HFFc6 (cell line): Measurements from ENCODE around the gene DSTYK. TPM values are rescaled to one million over a fixed set of nuclear protein-coding genes. Genes with fewer than 3 reads are reported as not detected.

Experiments used
- DNase-seq: peaks from one replicate; pipeline ENCODE4 v3.0.0-alpha.2; 2018
- H3K27ac Mint-ChIP-seq: 2 replicates; pipeline ENCODE4 v1.8.0; 2020; ENCODE audit warnings: mild to moderate bottlenecking, mixed read lengths
- H3K27me3 Mint-ChIP-seq: 2 replicates; pipeline ENCODE4 v1.8.0; 2021; ENCODE audit warnings: mild to moderate bottlenecking, moderate library complexity, mixed read lengths; ENCODE audit not compliant: insufficient read depth
- H3K36me3 Mint-ChIP-seq: 2 replicates; pipeline ENCODE4 v1.8.0; 2021; ENCODE audit warnings: low read depth, mixed read lengths
- H3K4me1 Mint-ChIP-seq: 2 replicates; pipeline ENCODE4 v1.8.0; 2020; ENCODE audit warnings: low read depth, mixed read lengths
- H3K4me3 Mint-ChIP-seq: 2 replicates; pipeline ENCODE4 v1.8.0; 2020; ENCODE audit warnings: mild to moderate bottlenecking, moderate library complexity, mixed read lengths
- H3K9me3 Mint-ChIP-seq: 2 replicates; pipeline ENCODE4 v1.8.0; 2020; ENCODE audit warnings: mild to moderate bottlenecking, mixed read lengths
- CTCF ChIP-seq: fragments of 200-600 bp; sonication (generic); IDR thresholded peaks from 2 replicates; pipeline ENCODE4 v1.5.0; 2021; ENCODE audit warnings: antibody characterized with exemption, mild to moderate bottlenecking
- total RNA-seq, 6 experiments: library from RNA; stranded (reverse); fragmentation: NEBNext Ultra II Directional; extraction: Animal tissue kit (Norgen Biotek cat#: 25700); gene quantifications; 2 replicates in 1 of 6; 3 replicates in 5 of 6; pipeline ENCODE4 v1.2.3, GENCODE V29; 2021

The DSTYK gene
- total RNA-seq, 6 experiments from 2014 or later: 13.1 to 17.5 (median 13.9) TPM

- no peaks in the 10 kb centered on the region for H3K9me3 Mint-ChIP-seq
- no peaks in the 10 kb centered on the region for H3K36me3 Mint-ChIP-seq
- TF ChIP-seq CTCF: no peak
- H3K4me3 Mint-ChIP-seq: peak overlapping the region; percentile 96
- H3K27me3 Mint-ChIP-seq: peaks cover 7% of the 10 kb centered on the region
- peak overlapping the region; percentile 91 for H3K27ac Mint-ChIP-seq
- no peak for DNase-seq
- peaks cover 40% of the 10 kb centered on the region for H3K4me1 Mint-ChIP-seq
These were observed 740 bp downstream of the DSTYK start for GRCh38 chr1:205210756-205211168.

GRCh38 chr1:205208811-205209210, 2.7 kb downstream of the DSTYK start:
- Mint-ChIP-seq H3K9me3 (no peaks in the 10 kb centered on the region), H3K4me1 (peaks cover 48% of the 10 kb centered on the region), H3K27ac (no peak overlapping the region; the same call in 1 of the 2 replicates), H3K36me3 (no peaks in the 10 kb centered on the region), H3K27me3 (peaks cover 3% of the 10 kb centered on the region; the same call in 1 of the 2 replicates), H3K4me3 (no peak overlapping the region)
- TF ChIP-seq CTCF: no peak
- no peak for DNase-seq

- H3K27me3 Mint-ChIP-seq: no peaks in the 10 kb centered on the region
- no peak for DNase-seq
- no peaks in the 10 kb centered on the region for H3K9me3 Mint-ChIP-seq
- peak overlapping the region; percentile 86 for H3K27ac Mint-ChIP-seq
- peaks cover 46% of the 10 kb centered on the region for H3K4me1 Mint-ChIP-seq
- H3K36me3 Mint-ChIP-seq: no peaks in the 10 kb centered on the region
- TF ChIP-seq CTCF: no peak
- peak overlapping the region; percentile 41; the same call in 1 of the 2 replicates for H3K4me3 Mint-ChIP-seq
These were observed 6.4 kb downstream of the DSTYK start for GRCh38 chr1:205205055-205205454.

- Mint-ChIP-seq H3K27ac (peak overlapping the region; percentile 86), H3K27me3 (no peaks in the 10 kb centered on the region), H3K9me3 (no peaks in the 10 kb centered on the region), H3K36me3 (no peaks in the 10 kb centered on the region), H3K4me1 (peaks cover 49% of the 10 kb centered on the region), H3K4me3 (peak overlapping the region; percentile 41)
- TF ChIP-seq CTCF: no peak
- peak; percentile 68 for DNase-seq
These were observed 7.0 kb downstream of the DSTYK start for GRCh38 chr1:205204552-205204951.

- Mint-ChIP-seq H3K27ac (peak overlapping the region; percentile 78), H3K4me3 (peak overlapping the region; percentile 14; the same call in 1 of the 2 replicates), H3K36me3 (no peaks in the 10 kb centered on the region), H3K4me1 (peaks cover 41% of the 10 kb centered on the region), H3K9me3 (no peaks in the 10 kb centered on the region), H3K27me3 (no peaks in the 10 kb centered on the region)
- TF ChIP-seq CTCF: no peak
- DNase-seq: no peak
These were observed 11.6 kb downstream of the DSTYK start for GRCh38 chr1:205199931-205200299.
